GM10248 (cell line): ENCODE data around the gene TAGLN2.
"Not testable (repeated sequence)": the region's sequence is repeated elsewhere in the genome, so short reads cannot be mapped to it uniquely, and the experiment has no call there.

Experiments used
- CTCF ChIA-PET: fragments of 300-600 bp; sonication (Branson Sonifier 250); formaldehyde crosslinking; extraction: SDS; loops from one replicate; lab custom pipeline; 2021; ENCODE audit warnings: antibody characterized with exemption; lab: Yijun Ruan, JAX
- POLR2A ChIA-PET: fragments of 350-650 bp; sonication (Branson Sonifier 250); formaldehyde crosslinking; extraction: SDS; loops from one replicate; lab custom pipeline; 2020; ENCODE audit warnings: antibody characterized with exemption; lab: Yijun Ruan, JAX
- DNase-seq: peaks from one replicate; pipeline ENCODE4 v3.0.0; 2012; ENCODE audit errors: extremely low spot score
- TF ChIP-seq, protein P1 (sequence below): IDR thresholded peaks from 2 replicates; pipeline ENCODE4 v1.5.1; 2012; ENCODE audit warnings: mild to moderate bottlenecking, low read depth; ENCODE audit errors: extremely low read depth, missing control alignments, control extremely low read depth

The TAGLN2 gene

DNA sequence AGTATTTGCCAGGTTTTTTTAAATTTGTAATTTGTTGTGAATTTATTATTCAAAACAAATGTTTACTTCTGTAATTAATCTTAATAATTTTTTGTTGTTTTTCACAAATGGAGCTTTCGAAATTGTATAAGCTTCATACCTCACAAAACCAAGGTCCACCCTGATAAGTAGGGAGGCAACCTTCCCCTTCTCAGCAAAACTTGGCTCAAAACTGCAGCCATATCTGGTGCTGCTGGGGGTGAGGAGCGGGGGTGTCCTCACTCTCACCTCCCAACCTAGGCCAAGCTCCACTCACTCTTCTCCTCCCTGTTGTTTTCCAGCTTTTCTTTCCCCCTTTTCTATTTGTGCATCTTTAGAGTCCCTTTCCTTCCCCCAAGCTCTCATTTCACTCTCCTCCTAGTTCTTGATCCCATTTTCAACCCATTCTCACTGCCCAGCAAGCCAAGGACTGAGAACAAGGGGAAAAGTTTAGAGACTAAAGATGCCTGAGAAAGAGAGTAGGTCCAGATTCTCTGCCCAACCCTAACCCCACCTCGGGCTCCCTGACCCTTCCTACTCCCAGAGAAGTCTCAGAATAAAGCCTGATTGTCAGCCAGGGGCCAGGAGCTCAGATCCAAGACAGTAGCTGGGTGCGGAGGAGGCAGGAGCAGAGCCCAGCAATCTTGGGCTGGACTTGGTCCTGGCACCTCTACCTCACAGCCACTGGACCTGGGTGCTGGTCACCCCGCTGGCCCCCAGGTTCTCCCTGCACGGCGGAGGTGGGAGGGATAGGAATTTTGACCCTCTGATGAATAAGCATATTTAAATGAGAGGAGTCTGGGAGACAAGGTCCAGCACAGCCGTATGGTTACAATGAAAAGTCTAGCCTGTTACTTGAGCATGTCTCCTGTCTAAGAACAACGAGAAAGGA is 17.0 kb downstream of the TAGLN2 start:
- TF ChIP-seq, protein P1, sequence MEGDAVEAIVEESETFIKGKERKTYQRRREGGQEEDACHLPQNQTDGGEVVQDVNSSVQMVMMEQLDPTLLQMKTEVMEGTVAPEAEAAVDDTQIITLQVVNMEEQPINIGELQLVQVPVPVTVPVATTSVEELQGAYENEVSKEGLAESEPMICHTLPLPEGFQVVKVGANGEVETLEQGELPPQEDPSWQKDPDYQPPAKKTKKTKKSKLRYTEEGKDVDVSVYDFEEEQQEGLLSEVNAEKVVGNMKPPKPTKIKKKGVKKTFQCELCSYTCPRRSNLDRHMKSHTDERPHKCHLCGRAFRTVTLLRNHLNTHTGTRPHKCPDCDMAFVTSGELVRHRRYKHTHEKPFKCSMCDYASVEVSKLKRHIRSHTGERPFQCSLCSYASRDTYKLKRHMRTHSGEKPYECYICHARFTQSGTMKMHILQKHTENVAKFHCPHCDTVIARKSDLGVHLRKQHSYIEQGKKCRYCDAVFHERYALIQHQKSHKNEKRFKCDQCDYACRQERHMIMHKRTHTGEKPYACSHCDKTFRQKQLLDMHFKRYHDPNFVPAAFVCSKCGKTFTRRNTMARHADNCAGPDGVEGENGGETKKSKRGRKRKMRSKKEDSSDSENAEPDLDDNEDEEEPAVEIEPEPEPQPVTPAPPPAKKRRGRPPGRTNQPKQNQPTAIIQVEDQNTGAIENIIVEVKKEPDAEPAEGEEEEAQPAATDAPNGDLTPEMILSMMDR, result no peak
- CTCF ChIA-PET, result interaction anchor here (1.3 to 9.9 kb wide), 2 partner anchors 16 to 109 kb away, joined by 3 to 75 read pairs; no protein-coding TSS in a partner anchor
- no peak for DNase-seq
- POLR2A ChIA-PET, result interaction anchor here (1.2 kb wide), 1 partner anchor 17 kb away, joined by 3 read pairs; the partner anchor contains the start of gene TAGLN2

DNA sequence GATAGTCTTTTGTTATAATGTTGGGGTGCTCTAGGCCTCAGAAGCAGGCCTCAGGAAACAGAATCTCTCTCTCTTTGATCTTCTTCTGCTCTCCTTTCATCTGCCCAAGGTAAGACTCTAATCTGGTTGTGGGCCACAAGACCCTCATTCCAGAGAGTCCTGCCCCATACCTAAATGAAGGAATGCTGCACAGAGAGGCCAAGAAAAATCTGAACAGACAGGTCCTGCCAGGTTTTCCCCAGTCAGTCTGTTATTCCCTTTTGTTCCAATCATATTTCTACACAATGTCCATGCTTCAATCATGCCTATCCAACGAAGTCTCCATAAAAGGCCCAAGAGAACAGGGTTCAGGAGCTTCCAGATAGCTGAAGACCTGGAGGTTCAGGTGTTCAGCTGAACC is 18.3 kb downstream of the TAGLN2 start:
- POLR2A ChIA-PET, result no interaction called here
- DNase-seq, result no peak
- CTCF ChIA-PET, result interaction anchor here (0.8 to 9.9 kb wide), 2 partner anchors 15 to 345 kb away, joined by 3 to 75 read pairs; no protein-coding TSS in a partner anchor
- TF ChIP-seq, protein P1, result no peak

DNA sequence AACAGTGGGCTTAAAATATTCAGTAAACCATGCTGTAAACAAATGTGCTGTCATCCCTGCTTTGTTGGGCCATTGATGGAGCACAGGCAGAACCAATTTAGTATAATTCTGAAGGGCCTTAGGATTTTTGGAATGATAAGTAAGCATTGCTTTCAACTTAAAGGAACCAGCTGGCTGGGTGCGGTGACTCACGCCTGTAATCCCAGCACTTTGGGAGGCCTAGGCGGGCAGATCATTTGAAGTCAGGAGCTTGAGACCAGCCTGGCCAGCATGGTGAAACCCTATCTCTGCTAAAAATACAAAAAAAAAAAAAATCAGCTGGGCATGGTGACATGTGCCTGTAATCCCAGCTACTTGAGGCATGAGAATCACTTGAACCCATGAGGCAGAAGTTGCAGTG is 21.3 kb downstream of the TAGLN2 start:
- CTCF ChIA-PET, result interaction anchor here (1.3 to 9.9 kb wide), 2 partner anchors 12 to 20 kb away, joined by 3 to 75 read pairs; no protein-coding TSS in a partner anchor

DNA sequence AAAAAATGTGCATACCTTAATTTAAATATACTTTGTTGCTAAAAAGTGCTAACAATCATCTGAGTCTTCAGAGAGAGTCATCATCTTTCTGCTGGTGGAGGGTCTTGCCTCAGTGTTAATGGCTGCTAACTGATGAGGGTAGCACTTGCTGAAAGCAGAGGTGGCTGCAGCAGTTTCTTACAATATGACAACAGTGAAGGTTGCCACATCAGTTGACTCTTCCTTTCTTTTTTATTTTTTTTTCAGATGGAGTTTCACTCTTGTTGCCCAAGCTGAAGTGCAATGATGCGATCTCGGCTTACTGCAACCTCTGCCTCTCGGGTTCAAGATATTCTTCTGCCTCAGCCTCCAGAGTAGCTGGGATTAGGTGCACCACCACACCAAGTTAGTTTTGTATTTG is 22.8 kb downstream of the TAGLN2 start:
- ChIA-PET POLR2A (no interaction called here), CTCF (interaction anchor here (1.3 to 9.9 kb wide), 2 partner anchors 10 to 20 kb away, joined by 3 to 75 read pairs; no protein-coding TSS in a partner anchor)
- TF ChIP-seq, protein P1, result no peak
- no peak for DNase-seq

More for the DNA sequence above, 21.3 kb downstream of the TAGLN2 start:
- DNase-seq, POLR2A ChIA-PET: not testable (repeated sequence)

DNA sequence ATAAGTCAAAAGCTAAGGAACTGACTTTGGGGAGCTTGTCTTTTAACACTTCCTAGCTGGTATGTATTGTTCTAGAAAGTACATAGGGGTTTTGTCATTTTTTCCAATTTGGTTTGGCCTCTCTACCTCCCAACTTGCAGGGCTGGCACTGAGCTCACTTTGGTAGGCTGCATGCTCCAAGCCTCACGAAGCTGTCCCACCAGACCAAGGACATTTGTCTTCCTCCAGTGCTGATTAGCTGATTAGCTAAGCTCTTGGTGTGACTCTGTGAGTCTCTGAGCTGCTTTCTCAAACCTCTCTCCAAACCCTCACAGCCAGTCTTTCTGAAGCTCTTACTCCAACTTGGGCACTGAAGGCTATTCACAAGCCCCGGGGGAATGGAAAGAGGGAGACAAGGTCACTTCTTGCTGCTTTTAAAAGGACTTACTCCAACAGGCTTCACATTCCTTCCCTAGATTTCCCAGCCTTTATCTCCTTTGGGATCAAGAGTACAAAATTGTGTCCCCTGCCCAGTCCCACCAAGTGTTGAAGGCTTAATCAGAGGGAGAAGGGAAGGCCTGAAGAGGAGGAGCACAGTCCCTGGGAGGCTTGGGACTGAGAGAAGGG is 24.4 kb downstream of the TAGLN2 start:
- TF ChIP-seq, protein P1, result no peak
- no peak for DNase-seq
- CTCF ChIA-PET, result interaction anchor here (0.7 to 9.9 kb wide), 3 partner anchors 9 to 38 kb away, joined by 3 to 75 read pairs (median 4); no protein-coding TSS in a partner anchor
- POLR2A ChIA-PET, result interaction anchor here (1.2 kb wide), 1 partner anchor 23 kb away, joined by 4 read pairs; no protein-coding TSS in a partner anchor

DNA sequence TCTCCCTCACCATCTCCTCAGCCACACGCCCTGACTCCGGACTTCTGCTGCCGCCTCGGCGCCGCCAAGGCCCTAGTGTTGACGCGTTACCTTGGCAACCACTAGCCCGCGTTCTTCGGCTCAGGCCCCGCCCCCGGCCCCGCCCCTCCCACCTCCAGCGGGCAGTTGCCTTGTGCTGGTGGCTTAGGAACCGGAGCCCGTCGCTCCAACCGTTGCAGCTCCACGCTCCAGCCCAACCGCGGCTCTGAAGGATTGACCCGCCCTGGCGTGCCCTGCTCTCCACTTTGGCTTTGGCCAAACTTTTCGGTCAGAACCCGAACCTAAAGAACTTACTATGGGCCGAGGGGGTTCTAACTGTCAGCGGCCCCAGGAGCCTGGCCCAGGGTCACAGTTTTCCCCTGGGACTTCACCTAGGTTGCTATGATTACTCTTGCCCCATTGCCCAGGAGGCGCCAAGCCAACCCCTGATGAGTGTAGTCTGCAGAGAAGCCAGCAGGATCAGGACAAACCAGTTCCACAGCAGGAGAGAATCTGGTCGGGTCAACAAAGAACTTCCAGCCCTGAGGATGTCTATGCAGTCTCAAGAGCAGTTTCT is 25.1 kb downstream of the TAGLN2 start, which contains the start of gene CFAP45:
TSS of gene CFAP45 (minus strand) at position 80 of the 595 bp plus-strand sequence. CDS start at position 13, 67 bp downstream.
- CTCF ChIA-PET, result interaction anchor here (0.7 to 9.9 kb wide), 3 partner anchors 8 to 39 kb away, joined by 3 to 75 read pairs (median 4); no protein-coding TSS in a partner anchor
- peak; percentile 37 for DNase-seq
- POLR2A ChIA-PET, result interaction anchor here (1.2 kb wide), 1 partner anchor 24 kb away, joined by 4 read pairs; no protein-coding TSS in a partner anchor
- TF ChIP-seq, protein P1, result no peak

DNA sequence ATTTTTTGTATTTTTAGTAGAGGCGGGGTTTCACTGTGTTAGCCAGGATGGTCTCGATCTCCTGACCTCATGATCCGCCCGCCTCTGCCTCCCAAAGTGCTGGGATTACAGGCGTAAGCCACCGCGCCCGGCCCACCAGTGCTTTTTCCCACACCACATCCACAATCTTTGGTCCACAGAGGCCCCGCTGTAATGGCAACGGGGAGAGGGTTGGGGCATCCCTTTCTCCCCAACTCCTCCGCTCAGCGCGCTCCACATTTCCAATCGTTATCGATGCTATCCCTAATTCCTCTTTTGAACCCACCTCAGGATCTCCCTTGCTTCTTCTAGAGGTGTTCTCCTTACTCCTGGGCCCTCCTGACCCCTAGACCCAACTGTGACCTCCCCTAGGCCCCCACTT is 25.7 kb downstream of the TAGLN2 start:
- DNase-seq, POLR2A ChIA-PET: not testable (repeated sequence)
- CTCF ChIA-PET, result interaction anchor here (9.9 kb wide), 1 partner anchor 8 kb away, joined by 75 read pairs; no protein-coding TSS in a partner anchor
